Activated naive CD4-positive, alpha-beta T cell treated with anti-CD3 and anti-CD28 coated beads, Interleukin-2, amount 50 U/mL, for 16 hours (primary cell): ENCODE data around the gene SMR3A.

Experiments
- DNase-seq: peaks from one replicate; pipeline ENCODE4 v3.0.0-alpha.2; 2020

Gene SMR3A

DNA sequence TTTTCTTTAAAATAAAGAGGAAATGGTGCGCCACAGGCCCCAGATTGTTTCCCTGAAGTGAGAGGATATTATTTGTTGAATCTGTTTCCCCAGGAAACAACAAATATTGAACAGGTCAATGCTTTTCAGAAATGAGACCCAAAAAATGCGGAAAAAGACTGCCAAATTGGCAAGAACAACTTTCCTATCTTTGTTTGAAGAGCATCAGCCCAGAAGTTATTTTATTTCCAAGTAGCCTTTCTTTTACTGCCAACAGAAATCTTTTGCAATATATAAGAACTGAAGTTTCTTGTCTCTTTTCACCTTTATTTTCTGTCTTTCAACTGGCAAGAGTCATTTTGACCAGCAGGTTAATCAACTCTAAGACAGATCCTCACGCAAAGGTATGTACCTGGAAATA lies at the start of gene SMR3A:
TSS of gene SMR3A (plus strand) at position 301 of the 400 bp plus-strand sequence. CDS start 1,356 bp downstream, outside the sequence.
- DNase-seq = no peak

DNA sequence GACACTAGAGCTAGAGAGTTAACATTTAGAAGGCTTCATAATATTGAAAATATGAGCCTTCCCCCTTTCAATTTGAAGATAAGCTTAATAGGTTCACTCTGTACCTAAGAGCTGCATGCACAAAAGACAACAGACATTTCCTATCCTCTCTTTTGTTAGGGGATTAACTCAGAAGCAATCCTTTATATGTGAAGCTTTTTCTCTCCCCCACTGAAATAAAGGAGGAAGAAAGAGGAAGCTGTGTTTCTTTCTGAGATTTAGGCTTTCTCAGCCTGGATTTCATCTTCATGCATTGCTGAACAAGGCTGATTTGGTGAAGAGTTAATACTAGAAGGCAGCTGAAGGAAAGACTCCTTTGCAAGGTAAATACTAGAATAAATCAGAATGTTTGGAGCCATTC lies 46.8 kb upstream of the SMR3A start:
- no peak for DNase-seq

DNA sequence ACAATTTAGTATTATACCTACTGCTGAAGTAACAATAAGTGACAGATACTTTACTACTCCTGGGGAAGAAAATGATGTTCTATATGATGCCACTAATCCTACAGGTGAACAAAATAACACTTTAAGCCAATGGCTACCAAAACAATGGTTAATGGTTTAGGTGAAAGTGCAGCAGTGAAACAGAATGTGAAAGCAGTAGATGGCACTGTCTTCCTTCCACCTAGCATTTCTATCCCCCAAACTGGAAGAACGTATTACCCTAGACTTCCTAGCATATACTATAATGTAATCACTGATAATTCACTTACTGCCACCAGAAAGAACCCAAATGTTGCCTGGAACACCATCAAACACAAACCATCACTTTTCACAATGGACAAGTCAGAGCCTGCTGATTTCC lies 44.6 kb upstream of the SMR3A start:
- DNase-seq = no peak

DNA sequence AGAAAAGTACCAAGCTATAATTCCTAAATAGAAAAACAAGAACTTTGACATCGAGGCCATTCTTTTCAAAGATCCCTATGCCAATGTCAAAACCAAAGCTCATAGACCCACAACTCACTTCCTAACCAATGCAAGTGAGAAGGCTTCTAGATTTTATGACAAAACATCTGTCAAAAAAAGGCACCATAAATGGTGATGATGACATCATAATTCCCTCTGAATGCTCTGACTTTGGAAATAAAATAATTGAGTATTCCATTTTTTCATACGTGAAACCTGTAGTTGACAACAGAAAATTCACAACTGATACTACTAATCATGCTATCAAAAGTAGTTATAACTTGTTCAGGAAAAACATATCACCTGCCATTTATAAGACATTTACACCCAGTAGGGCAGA lies 34.5 kb upstream of the SMR3A start:
- no peak for DNase-seq

DNA sequence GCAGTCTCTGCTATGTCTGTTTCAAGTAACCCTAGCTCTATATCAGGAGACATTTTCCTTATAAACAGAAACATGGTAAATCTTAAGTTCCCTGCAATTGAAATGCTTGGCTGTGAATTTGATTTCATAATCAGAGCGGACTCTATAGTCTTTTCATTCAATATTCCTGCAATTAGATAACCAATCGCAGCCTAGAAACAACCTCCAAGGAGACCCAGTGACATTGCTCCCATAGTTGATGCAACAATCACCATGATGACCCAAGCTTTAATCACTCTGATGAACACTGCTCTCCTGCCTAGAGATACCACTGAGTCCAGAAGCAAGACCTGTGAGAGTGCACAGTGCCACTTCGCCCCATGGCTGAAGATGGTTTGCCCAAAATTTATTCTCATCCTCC lies 25.9 kb upstream of the SMR3A start, which contains the start of gene CABS1:
TSS of gene CABS1 (plus strand) at position 301 of the 400 bp plus-strand sequence. CDS start at position 360, 59 bp downstream.
- no peak for DNase-seq

DNA sequence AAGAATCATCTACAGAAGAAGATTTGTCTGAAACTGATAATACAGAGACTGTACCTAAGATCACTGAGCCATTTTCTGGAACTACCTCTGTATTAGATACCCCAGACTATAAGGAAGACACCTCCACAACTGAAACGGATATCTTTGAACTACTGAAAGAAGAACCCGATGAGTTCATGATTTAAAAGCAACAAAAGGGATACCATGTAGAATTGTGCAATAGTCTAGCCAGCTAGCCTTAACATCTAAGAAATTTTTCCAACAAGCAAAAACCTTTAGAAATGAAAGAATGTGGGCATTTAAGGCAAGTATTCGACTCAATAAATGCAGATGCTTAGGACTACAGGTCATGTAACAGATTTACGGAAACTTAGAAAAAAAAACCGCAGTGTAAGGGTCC lies 24.5 kb upstream of the SMR3A start:
- DNase-seq = no peak

DNA sequence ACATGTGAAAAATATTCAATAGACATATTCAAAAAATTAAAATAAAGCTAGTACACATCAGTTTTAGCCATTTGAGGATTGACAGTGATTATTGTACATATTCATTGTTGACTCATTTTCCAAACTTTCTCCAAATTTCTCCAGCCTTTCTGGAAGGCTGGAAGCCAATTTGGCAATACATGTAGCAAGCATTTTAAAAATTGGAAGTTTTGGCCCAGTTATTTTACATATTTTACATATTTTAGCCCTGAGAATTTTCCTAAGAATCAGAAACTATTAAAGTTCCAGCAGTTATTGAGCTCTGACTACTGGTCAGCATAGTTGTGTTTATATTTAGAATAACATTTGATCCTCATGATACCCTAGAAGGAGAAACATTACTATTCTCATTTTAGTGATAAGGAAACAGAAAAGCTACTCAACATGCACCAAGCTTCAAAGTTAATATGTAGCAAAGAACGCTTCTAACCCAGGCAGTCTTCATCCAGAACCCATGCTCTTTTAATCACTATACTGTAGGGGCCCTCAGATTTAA lies 22.6 kb upstream of the SMR3A start:
- no peak for DNase-seq

DNA sequence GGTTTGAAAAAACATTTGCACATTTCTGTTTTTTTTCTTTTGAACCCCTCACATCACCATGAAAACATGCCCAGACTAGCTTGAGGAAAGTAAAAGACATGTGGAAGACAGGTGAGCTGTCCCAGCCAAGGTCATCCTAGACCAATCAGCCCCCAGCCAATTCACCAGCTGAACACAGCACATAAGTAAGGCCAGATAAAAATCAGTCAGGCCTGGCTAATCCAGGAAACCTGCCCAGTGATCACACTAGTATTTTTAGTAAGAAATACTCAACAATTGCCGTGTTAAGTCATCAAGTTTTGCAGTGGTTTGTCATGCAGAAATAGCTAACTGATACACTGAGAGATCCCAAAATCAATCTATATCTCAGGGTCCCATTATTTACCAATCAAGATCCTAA lies 4.4 kb upstream of the SMR3A start:
- no peak for DNase-seq

DNA sequence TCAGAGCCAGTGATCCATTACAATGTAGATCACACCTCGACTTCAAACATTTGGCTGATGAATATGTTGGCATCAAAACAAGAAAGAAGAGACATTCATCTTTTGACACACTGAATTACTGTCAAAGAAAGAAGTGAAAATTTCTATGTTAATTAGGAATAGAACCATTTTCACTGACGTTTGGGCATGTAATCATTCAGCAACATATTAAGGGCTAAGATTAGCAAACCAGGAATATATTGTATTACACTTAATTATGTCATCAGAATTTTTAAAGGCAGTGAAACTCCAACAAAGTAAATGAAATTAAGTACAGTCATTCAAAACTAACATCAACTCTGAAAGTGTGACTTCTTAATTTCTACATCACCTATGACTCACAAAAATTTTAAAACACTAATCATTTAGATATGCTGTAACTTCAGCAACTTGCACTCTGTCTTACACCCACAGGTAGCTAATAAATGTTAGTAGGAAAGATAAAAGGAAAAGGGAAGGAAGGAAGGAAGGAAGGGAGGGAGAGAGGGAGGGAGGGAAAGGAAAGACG lies 1.4 kb upstream of the SMR3A start:
- no peak for DNase-seq

DNA sequence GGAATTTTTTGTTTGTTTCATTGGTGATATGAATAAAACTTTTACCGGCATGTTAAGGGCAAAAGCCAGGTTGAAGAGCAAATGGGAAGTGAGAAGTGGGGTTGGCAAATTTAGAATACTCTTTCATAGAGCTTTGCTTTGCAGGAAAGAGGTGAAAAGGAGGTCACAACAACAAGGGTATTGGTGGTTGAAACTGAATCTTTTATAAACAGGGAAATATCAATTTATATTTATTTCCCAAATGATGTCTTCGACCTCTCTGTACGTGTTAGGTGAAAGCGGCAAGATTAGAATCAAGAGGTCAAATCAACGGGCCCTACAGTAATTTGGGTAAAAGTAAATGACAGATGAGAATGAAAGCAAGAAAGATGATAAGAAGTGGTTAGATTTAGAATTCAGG lies 3.4 kb downstream of the SMR3A start:
- no peak for DNase-seq

DNA sequence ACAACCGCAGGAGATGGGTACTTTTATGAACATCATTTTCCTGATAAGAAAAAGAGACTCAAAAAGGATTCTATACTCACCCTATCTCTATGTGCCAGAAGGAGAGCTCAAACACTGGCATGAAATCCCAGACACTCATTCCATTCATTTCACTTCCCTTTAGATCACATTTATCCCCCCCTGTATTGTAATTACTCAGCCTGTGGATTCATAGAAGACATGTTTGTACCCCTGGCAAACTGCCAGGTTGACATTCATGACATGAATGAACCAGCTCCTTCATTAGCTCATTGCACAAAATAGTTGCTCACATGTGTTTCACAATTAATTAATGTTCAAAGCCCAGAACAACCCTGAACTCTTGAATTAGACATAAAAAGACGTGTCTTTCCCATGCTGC lies 4.9 kb downstream of the SMR3A start:
- no peak for DNase-seq

DNA sequence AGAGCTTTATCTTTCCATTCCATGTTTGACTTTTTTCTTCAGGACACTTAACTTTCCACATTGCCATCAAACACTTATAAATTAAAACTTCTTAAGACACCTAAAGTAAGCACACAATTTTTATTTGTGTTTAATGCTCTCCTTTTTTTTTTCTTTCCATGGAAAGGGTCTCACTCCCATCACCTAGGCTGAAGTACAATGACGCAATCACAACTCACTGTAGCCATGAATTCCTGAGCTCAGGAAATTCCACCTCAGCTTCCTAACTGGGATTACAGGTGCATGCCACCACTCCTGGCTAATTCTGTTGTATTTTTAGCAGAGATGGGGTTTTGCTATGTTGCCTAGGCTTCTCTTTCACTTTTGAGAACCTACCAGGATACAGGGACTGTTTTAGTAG lies 7.3 kb downstream of the SMR3A start:
- DNase-seq = no peak

DNA sequence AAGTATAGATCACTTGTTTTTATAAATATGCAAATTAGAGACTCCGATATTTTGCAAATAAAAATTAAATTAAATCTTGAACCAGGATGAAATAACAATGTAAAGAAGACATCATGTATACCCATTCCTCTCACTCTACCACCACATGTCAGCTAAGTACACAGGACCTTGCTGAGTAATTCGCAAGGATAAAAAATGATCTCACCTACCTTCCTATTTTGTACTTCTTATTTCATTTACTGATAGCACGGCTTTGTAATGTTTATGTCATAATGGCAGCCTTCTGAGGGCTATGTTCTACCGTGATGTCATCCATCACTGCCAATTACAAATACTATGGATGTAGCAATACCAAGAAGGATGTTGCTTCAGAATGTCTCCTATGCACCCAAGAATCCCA lies 11.4 kb downstream of the SMR3A start:
- DNase-seq = no peak

DNA sequence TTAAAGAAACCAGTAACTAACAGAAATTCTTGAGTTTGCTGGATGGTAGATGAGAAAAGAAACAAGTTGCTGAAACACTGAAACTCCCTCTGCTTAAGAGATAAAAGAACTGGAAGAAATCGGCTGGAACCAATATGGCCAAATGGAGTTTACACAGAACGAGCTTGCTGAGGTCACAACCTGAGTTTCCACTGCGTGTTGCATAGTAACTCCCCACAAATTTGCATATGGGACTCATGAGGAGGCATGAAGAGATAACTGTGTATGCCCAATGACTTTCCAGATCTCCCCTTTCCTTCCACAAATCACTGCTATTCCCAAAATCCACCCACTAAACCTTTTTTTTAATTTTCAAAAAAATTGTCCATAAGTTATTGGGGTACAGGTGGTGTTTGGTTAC lies 12.2 kb downstream of the SMR3A start:
- DNase-seq = no peak

DNA sequence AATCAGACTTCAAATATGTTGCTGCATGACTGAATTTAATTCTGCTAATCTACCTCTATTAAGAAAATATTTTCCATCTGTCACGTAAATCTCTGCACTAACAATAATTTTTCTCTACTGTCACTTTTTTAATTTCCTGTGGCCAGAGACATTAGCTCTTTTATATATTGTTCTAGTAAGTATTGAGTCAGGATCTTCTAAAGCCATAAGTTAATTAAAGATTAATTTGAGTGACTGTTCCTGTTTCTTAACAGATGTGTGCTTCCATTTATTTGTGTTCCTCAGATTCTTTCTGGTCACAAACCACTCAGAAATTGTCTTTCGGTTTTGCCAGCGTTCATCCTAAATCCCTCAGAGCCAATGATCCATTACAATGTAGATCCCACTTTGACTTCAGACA lies 20.0 kb downstream of the SMR3A start:
- no peak for DNase-seq

DNA sequence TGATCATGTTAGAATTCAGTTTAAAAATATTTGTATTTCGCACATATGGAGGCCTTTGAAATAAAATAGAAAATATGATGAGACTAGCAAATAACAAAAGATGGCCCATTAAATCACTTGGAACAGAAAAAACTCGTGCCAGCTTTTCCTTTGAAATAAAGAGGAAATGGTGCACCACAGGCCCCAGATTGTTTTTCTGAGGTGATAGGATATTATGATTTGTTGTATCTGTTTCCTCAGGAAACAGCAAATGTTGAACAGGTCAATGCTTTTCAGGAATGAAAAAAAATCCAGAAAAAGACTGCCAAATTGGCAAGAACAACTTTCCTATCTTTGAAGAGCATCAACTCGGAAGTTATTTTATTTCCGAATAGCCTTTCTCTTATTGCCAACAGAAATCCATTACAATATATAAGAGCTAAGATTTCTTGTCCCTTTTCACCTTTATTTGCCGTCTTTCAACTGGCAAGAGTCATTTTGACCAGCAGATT lies 22.2 kb downstream of the SMR3A start, which contains the start of gene SMR3B:
TSS of gene SMR3B (plus strand) at position 441 of the 491 bp plus-strand sequence. CDS start 1,380 bp downstream, outside the sequence.
- no peak for DNase-seq

DNA sequence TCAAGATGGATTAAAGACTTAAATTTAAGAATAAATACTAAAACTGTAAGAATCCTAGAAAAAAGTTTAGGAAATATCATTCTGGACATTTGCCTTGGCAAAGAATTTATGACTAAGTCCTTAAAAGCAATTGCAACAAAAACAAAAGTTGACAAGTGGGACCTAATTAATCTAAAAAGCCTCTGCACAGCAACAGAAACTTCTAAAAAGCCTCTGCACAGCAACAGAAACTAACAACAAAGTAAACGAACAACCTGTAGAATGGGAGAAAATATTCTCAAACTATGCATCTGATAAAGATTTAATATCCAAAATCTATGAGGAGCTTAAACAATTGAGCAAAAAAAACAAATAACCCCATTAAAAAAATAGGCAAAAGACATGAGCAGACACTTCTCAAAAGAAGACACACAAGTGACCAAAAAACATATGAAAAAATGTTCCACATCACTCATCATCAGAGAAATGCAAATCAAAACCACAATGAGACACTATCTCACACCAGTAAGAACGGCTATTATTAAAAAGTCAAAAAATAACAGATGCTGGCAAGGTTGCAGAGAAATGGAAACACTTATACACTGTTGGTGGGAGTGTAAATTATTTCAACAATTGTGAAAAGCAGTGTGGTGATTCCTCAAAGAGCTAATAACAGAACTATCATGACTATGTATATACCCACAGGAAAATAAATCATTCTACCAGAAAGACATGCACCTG lies 31.7 kb downstream of the SMR3A start:
- no peak for DNase-seq

DNA sequence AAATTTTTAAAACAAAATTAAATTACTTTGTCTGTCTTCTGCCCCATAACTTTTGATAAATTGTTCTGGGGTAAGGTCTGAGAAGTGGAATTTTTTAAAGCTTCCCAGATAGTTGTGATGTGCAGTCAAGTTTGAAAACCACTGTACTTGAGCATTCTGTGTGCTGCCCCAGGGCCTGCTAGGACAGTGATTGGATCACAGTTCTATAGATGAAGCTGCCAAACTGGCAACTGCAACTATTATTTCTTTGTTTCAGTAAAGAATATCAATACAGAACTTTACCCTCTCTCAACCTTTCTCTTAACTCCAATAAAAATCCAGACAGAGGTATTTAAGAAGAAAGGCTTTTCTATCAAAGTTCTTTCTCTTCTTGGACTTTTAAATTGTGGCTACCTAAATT lies 37.0 kb downstream of the SMR3A start, which contains the start of gene OPRPN:
TSS of gene OPRPN (plus strand) at position 361 of the 400 bp plus-strand sequence. CDS start 1,346 bp downstream, outside the sequence.
- no peak for DNase-seq

DNA sequence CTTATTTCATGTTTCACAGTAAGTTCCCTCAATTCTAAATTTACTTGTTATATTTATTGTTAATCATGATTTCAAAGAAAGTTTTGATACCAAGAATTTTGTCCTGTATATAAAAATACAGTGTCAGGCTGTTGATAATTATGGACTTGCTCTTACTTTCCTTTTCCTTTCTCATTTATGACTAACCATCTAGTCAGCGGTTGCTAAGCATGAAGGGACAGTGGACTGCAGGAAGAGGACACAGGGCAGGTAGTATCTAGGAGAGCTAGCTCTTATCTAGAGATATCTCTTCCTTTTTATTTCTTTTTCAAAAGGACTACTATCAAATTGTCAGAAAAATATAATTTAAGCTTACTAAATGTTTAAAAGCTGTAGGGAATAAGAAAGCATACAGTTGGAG lies 38.8 kb downstream of the SMR3A start:
- DNase-seq = no peak

DNA sequence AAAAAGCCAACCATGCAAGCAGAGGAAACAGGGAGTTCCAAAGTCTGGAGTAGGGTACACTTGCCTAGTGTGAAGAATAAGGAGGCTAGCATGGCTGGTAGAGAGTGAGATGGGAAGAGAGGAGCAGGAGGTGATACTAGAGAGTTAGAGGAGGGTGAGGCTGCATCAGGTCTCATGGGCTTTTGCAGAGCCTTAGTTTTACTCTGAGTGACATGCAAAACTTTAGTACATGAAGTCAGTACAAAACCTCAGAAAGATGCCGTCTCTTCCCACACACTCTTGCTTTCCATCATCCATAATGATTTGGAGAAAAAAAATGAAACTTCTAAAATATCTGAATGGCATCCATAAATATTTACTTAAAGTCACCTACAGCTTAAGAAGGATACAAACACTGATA lies 42.2 kb downstream of the SMR3A start:
- DNase-seq = no peak

DNA sequence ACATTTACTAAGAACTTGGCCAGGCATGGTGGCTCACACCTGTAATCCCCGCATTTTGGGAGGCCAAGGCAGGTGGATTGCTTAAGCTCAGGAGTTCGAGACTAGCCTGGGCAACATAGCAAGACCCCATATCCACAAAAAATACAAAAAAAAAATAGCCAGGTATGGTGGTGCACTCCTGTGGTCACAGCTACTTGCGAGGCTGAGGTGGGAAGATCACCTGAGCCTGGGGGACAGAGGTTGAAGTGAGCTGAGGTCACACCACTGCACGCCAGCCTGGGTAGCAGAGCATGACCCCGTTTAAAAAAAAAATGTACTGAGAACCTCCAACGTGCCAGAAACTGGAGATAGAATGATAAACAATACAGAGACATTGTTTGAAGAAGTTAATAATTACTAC lies 45.2 kb downstream of the SMR3A start:
- DNase-seq = no peak
